Brain microvascular endothelial cell (primary cell): ENCODE results near the gene PLA2G4B.

Source experiments
- DNase-seq: peaks from one replicate; pipeline ENCODE4 v3.0.0-alpha.2; 2020
- H3K27ac ChIP-seq: fragments of 250-450 bp; sonication (Bioruptor Pico); 2 replicates; pipeline ENCODE4 v1.5.1; 2020; ENCODE audit warnings: mild to moderate bottlenecking, moderate library complexity
- H3K27me3 ChIP-seq: fragments of 250-450 bp; sonication (Bioruptor Pico); replicated peaks from 2 replicates; pipeline ENCODE4 v1.5.1; 2020; ENCODE audit warnings: mild to moderate bottlenecking
- H3K36me3 ChIP-seq: fragments of 250-450 bp; sonication (Bioruptor Pico); replicated peaks from 2 replicates; pipeline ENCODE4 v1.5.1; 2020; ENCODE audit warnings: mild to moderate bottlenecking
- H3K4me3 ChIP-seq: 2 replicates; pipeline ENCODE4 v1.5.1; 2011; ENCODE audit warnings: low read depth, mild to moderate bottlenecking, control low read depth, low read length, moderate library complexity
- CTCF ChIP-seq: IDR thresholded peaks from 2 replicates; pipeline ENCODE4 v1.5.1; 2011; ENCODE audit warnings: low read depth, mild to moderate bottlenecking, moderate library complexity, low read length, control low read depth, inconsistent platforms; ENCODE audit errors: missing control alignments
- in situ Hi-C: cut with HindIII; loops from 2 replicates; pipeline ENCODE4 v1.10.0; 2017; ENCODE audit warnings: low sequenced_read_pairs, low pct_ligation_motif_present

Gene PLA2G4B

GRCh38 chr15:41839781-41840491 lies 1.3 kb downstream of the PLA2G4B start:
- no peak for TF ChIP-seq CTCF
- Histone ChIP-seq H3K27ac (no peak overlapping the region), H3K27me3 (no peaks in the 10 kb centered on the region), H3K4me3 (no peak overlapping the region), H3K36me3 (no peaks in the 10 kb centered on the region)
- DNase-seq, result no peak
- in situ Hi-C loops, result no loop called here

- H3K27ac ChIP-seq, result no peak overlapping the region
- H3K27me3 ChIP-seq, result no peaks in the 10 kb centered on the region
- H3K36me3 ChIP-seq, result no peaks in the 10 kb centered on the region
- no peak overlapping the region for H3K4me3 ChIP-seq
- TF ChIP-seq CTCF, result no peak
- in situ Hi-C loops, result no loop called here
- no peak for DNase-seq
Observed at GRCh38 chr15:41840673-41841072, 2.0 kb downstream of the PLA2G4B start.

GRCh38 chr15:41841131-41841530 lies 2.5 kb downstream of the PLA2G4B start:
- in situ Hi-C loops, result no loop called here
- no peak for DNase-seq
- Histone ChIP-seq H3K27me3 (no peaks in the 10 kb centered on the region), H3K4me3 (no peak overlapping the region), H3K27ac (no peak overlapping the region), H3K36me3 (no peaks in the 10 kb centered on the region)
- no peak for TF ChIP-seq CTCF

- no peaks in the 10 kb centered on the region for H3K36me3 ChIP-seq
- no peak for DNase-seq
- in situ Hi-C loops, result no loop called here
Observed at GRCh38 chr15:41842229-41842628, 3.6 kb downstream of the PLA2G4B start.

GRCh38 chr15:41843571-41843970 lies 4.9 kb downstream of the PLA2G4B start:
- Histone ChIP-seq H3K27ac (no peak overlapping the region), H3K4me3 (no peak overlapping the region), H3K27me3 (no peaks in the 10 kb centered on the region), H3K36me3 (peaks cover 3% of the 10 kb centered on the region)
- TF ChIP-seq CTCF, result no peak
- DNase-seq, result no peak
- in situ Hi-C loops, result no loop called here

More at GRCh38 chr15:41842229-41842628, 3.6 kb downstream of the PLA2G4B start:
- H3K4me3 ChIP-seq, result no peak overlapping the region
- no peak for TF ChIP-seq CTCF
- no peaks in the 10 kb centered on the region for H3K27me3 ChIP-seq
- no peak overlapping the region for H3K27ac ChIP-seq

GRCh38 chr15:41844814-41845213 lies 6.2 kb downstream of the PLA2G4B start:
- in situ Hi-C loops, result no loop called here
- no peak for TF ChIP-seq CTCF
- Histone ChIP-seq H3K27me3 (no peaks in the 10 kb centered on the region), H3K36me3 (peaks cover 3% of the 10 kb centered on the region), H3K4me3 (no peak overlapping the region), H3K27ac (no peak overlapping the region)
- DNase-seq, result no peak
